ENCODE measurements around the gene C19orf81. TPM values are rescaled to one million over a fixed set of nuclear protein-coding genes. Genes with fewer than 3 reads are reported as not detected.

The C19orf81 gene
- total and polyA plus RNA-seq, 9 of the 15 experiments (the other 6 are each of a cell fraction or from before 2014, with no cell fraction given), result 2.5 to 42.9 (median 33.0) TPM; not detected in 4

DNA sequence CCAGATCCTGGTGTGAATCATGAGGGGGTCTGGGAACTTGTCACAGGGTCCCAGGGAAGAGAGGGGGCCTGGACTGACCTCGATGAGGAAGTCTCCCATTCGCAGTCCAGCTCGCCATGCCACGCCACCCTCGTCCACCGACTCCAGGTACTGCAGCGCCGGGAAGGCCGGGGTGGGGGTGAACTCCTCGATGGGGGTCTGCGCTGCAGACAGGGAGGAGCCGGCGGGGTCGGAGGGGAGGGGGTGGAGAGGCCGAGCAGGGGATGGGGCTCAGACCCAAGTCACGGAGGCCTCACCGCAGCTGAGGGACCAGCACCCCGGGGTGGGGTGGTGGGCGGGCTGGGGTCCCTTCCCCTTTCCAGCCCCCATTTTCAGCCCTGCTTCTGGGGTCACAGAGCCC lies 39.5 kb downstream of the C19orf81 start:
- no peak overlapping the region for H3K9ac ChIP-seq (ENCODE audit: insufficient read depth in 1 of 2, low read depth in 2 of 2, low read length in 2 of 2)
- FAIRE-seq, result no peak
- no peak for ATAC-seq
- H3K4me1 ChIP-seq (replicated peaks in 1 of 2; ENCODE audit: control insufficient read depth in 2 of 2, insufficient read depth in 2 of 2, low read length in 2 of 2), result peaks cover 0 to 18% of the 10 kb centered on the region in 2 experiments; a peak in 2 of 5 replicates
- H3K27me3 ChIP-seq (ENCODE audit: control insufficient read depth in 2 of 2, insufficient read depth in 2 of 2, low read length in 2 of 2), result peaks cover 20 to 45% of the 10 kb centered on the region in 2 experiments; a peak in 4 of 5 replicates
- no TSS peak for BruUV-seq (replicated peaks)
- no peaks in the 10 kb centered on the region for H3K9me1 ChIP-seq (ENCODE audit: control insufficient read depth, insufficient read depth, low read length)
- ChIA-PET POLR2A (no interaction called here), CTCF (ENCODE audit: low intra/inter-chr PET ratio) (no interaction called here)
- H2AFZ ChIP-seq (ENCODE audit: low read depth, low read length), result no peak overlapping the region
- DNase-seq (ENCODE audit: extremely low read depth in 1 of 4, low spot score in 3 of 4), result no peak
- 9% methylated on average over 11 of the region's 19 CpGs for WGBS (ENCODE audit: insufficient coverage, low coverage, missing lambda C conversion rate)
- H3K79me2 ChIP-seq (ENCODE audit: control insufficient read depth, insufficient read depth, low read length), result no peaks in the 10 kb centered on the region
- H3K27ac ChIP-seq (ENCODE audit: extremely low read depth, low read depth, low read length), result no peak overlapping the region
- no peak overlapping the region for H3K4me2 ChIP-seq (ENCODE audit: insufficient read depth, low read length)
- H4K20me1 ChIP-seq (replicated peaks; ENCODE audit: control insufficient read depth, insufficient read depth, low read length), result peaks cover 13% of the 10 kb centered on the region
- H3K9me3 ChIP-seq (replicated peaks; ENCODE audit: control insufficient read depth, insufficient read depth, low read depth, low read length), result no peaks in the 10 kb centered on the region
- intact Hi-C loops (cut with micrococcal nuclease), result no loop called here
- H3K4me3 ChIP-seq, result no peak overlapping the region
- no peaks in the 10 kb centered on the region for H3K36me3 ChIP-seq (ENCODE audit: control insufficient read depth, insufficient read depth, low read length)
- in situ Hi-C loops (cut with MboI), result no loop called here
- TF ChIP-seq ZC3H4 (CRISPR knock-in tag; IDR thresholded peaks at IDR 0.05; ENCODE audit: borderline replicate concordance) (no peak), GATAD2A (IDR thresholded peaks at IDR 0.05) (no peak), ZFP30 (CRISPR knock-in tag; IDR thresholded peaks at IDR 0.05; ENCODE audit: borderline replicate concordance) (no peak), XRCC4 (IDR thresholded peaks at IDR 0.05; ENCODE audit: extremely low read depth, insufficient read depth, insufficient read length) (no peak), HIVEP1 (CRISPR knock-in tag; IDR thresholded peaks at IDR 0.05) (no peak)

DNA sequence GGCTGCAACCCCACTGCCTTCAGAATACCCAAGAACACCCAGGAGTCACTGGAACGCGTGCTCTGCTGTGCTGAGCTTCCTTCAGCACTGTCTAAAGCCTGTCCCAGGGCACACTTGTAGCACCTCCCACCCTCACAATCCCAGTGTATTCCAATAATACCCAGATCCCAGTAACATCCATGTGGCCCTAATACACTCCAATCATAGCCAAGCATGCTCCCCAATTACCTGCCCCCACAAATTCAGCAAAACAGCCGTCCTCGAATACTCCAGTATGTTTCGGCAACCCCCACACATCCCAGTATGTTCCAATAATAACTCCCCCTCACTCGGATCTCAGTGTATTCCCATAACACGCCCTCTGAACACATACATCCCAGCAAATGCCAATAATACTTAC lies 41.2 kb downstream of the C19orf81 start:
- CTCF ChIA-PET (ENCODE audit: low intra/inter-chr PET ratio), result no interaction called here
- TF ChIP-seq TBP (optimal IDR thresholded peaks at IDR 0.05; ENCODE audit: low read depth, low read length), result no peak
- TF ChIP-seq ZNF584 (CRISPR knock-in tag; IDR thresholded peaks at IDR 0.05; ENCODE audit: low read depth), result no peak
- no peak for TF ChIP-seq ILK (tag; IDR thresholded peaks at IDR 0.05; ENCODE audit: borderline replicate concordance, low read depth)
- TF ChIP-seq, protein P1, sequence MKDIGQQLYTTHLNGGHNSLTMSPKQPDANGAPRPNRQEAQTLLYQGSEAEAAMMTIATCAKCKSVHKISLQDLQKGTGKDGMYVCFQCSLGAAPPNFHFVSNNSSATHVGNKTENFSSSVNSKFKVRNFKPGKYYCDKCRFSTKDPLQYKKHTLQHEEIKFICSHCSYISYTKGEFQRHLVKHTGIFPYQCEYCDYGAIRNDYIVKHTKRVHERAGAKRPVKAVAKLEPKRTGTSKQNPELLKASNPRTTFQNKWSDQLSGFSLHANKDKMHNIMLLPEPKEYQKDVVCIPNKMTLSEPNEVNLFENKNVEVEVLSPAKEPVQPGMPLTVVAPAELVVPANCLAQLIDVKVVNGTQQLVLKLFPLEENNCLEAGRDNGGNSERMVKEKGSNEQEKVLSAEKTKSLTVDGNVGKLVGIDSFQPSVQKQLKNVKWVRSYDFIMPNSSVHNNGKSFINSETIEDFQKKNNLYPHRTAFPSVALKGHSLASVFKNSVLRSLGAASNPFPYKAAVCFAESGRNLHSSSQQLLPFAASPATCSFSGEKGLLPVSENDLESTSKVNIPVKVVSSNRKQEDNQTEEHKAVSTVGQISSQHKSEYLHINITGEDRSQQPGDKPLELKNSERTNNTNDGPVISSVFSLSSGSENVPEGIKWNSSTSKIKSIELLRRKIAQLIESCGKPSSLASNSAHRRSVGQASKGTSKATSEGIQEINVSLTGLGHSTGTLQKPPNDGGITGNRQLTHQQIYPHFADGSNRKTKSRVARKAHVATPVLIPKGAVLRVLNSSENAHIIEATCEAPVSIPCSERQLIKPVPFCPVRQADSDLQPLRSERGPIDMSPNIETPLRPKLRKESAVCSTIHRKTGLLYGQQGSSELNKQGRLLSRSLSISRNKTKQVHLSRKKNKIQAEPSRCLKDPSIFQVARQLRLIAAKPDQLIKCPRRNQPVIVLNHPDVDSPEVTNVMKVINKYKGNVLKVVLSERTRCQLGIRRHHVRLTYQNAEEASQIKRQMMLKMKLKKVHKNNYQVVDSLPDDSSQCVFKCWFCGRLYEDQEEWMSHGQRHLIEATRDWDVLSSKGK (CRISPR knock-in tag; IDR thresholded peaks at IDR 0.05), result no peak
- TF ChIP-seq, protein P2, sequence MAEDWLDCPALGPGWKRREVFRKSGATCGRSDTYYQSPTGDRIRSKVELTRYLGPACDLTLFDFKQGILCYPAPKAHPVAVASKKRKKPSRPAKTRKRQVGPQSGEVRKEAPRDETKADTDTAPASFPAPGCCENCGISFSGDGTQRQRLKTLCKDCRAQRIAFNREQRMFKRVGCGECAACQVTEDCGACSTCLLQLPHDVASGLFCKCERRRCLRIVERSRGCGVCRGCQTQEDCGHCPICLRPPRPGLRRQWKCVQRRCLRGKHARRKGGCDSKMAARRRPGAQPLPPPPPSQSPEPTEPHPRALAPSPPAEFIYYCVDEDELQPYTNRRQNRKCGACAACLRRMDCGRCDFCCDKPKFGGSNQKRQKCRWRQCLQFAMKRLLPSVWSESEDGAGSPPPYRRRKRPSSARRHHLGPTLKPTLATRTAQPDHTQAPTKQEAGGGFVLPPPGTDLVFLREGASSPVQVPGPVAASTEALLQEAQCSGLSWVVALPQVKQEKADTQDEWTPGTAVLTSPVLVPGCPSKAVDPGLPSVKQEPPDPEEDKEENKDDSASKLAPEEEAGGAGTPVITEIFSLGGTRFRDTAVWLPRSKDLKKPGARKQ (CRISPR knock-in tag; IDR thresholded peaks at IDR 0.05), result no peak
- no peak for TF ChIP-seq XRCC5 (IDR thresholded peaks at IDR 0.05; ENCODE audit: low read depth, low read length)
- no peak for TF ChIP-seq HDAC6 (IDR thresholded peaks at IDR 0.05; ENCODE audit: low read depth, low read length)

More for the DNA sequence above, 41.2 kb downstream of the C19orf81 start:
- no peak overlapping the region for H3K9ac ChIP-seq (ENCODE audit: insufficient read depth in 1 of 2, low read depth in 2 of 2, low read length in 2 of 2)
- POLR2A ChIA-PET, result interaction anchor here (0.8 kb wide), 1 partner anchor 43 kb away, joined by 3 read pairs; no protein-coding TSS in a partner anchor
- no peak overlapping the region for H3K4me3 ChIP-seq
- in situ Hi-C loops (cut with MboI) (no loop called here), intact Hi-C loops (cut with micrococcal nuclease) (no loop called here)
- H2AFZ ChIP-seq (ENCODE audit: low read depth, low read length), result no peak overlapping the region
- no peak overlapping the region for H3K4me2 ChIP-seq (ENCODE audit: insufficient read depth, low read length)
- no peak for FAIRE-seq
- no peaks in the 10 kb centered on the region for H3K79me2 ChIP-seq (ENCODE audit: control insufficient read depth, insufficient read depth, low read length)
- H3K27me3 ChIP-seq (ENCODE audit: control insufficient read depth in 2 of 2, insufficient read depth in 2 of 2, low read length in 2 of 2), result peaks cover 13 to 44% of the 10 kb centered on the region in 2 experiments; a peak in 4 of 5 replicates
- no peak overlapping the region for H3K27ac ChIP-seq (ENCODE audit: extremely low read depth, low read depth, low read length)
- peaks cover 0 to 29% of the 10 kb centered on the region in 2 experiments; a peak in 2 of 5 replicates for H3K4me1 ChIP-seq (replicated peaks in 1 of 2; ENCODE audit: control insufficient read depth in 2 of 2, insufficient read depth in 2 of 2, low read length in 2 of 2)
- H3K36me3 ChIP-seq (ENCODE audit: control insufficient read depth, insufficient read depth, low read length), result no peaks in the 10 kb centered on the region
- H3K9me1 ChIP-seq (ENCODE audit: control insufficient read depth, insufficient read depth, low read length), result no peaks in the 10 kb centered on the region
- DNase-seq (ENCODE audit: extremely low read depth in 1 of 4, low spot score in 3 of 4), result no peak
- WGBS (ENCODE audit: insufficient coverage, low coverage, missing lambda C conversion rate), result 0% methylated on average over 7 of the region's 7 CpGs
- no peaks in the 10 kb centered on the region for H3K9me3 ChIP-seq (replicated peaks; ENCODE audit: control insufficient read depth, insufficient read depth, low read depth, low read length)
- ATAC-seq, result no peak
- peaks cover 13% of the 10 kb centered on the region for H4K20me1 ChIP-seq (replicated peaks; ENCODE audit: control insufficient read depth, insufficient read depth, low read length)
- BruUV-seq (replicated peaks), result no TSS peak

Data from K562 (cell line).